HepG2 (cell line): ENCODE data around the gene MYO5A. TPM values are rescaled to one million over a fixed set of nuclear protein-coding genes. Genes with fewer than 3 reads are reported as not detected.
A peak's percentile ranks its signal among the peaks of the same experiment; 100 is the strongest.

Source experiments
- GATAD2A ChIP-seq: IDR thresholded peaks from 2 replicates; pipeline ENCODE4 v1.6.1; 2016
- HINFP ChIP-seq: sonication (generic); formaldehyde crosslinking; IDR thresholded peaks from 2 replicates; pipeline ENCODE4 v1.4.0; 2020; ENCODE audit warnings: low read depth, mild to moderate bottlenecking, missing genetic modification reagents
- IKZF4 ChIP-seq: sonication (generic); formaldehyde crosslinking; IDR thresholded peaks from 2 replicates; pipeline ENCODE4 v1.5.1; 2020; ENCODE audit warnings: borderline replicate concordance, mild to moderate bottlenecking, low read depth, missing genetic modification reagents; ENCODE audit errors: not compliant biosample characterization
- SAP130 ChIP-seq: IDR thresholded peaks from 2 replicates; pipeline ENCODE4 v1.6.1; 2016; ENCODE audit warnings: low read depth
- SRSF1 ChIP-seq: fragments of 200-400 bp; formaldehyde crosslinking; optimal IDR thresholded peaks from 2 replicates; pipeline ENCODE3; 2017; ENCODE audit warnings: mild to moderate bottlenecking, low read depth, low read length, moderate library complexity
- TCF7L2 ChIP-seq: IDR thresholded peaks from 2 replicates; pipeline ENCODE4 v1.6.1; 2011; ENCODE audit warnings: mild to moderate bottlenecking, low read depth, low read length, moderate library complexity
- XRCC5 ChIP-seq: fragments of 200-400 bp; formaldehyde crosslinking; optimal IDR thresholded peaks from 2 replicates; pipeline ENCODE3; 2017; ENCODE audit warnings: mild to moderate bottlenecking, low read length
- ZKSCAN5 ChIP-seq: sonication (generic); formaldehyde crosslinking; IDR thresholded peaks from 2 replicates; pipeline ENCODE4 v1.5.1; 2020; ENCODE audit warnings: mild to moderate bottlenecking, missing genetic modification reagents
- ZNF282 ChIP-seq: fragments of 450-650 bp; IDR thresholded peaks from 2 replicates; pipeline ENCODE4 v1.6.1; 2018; ENCODE audit not compliant: partially characterized antibody
- ZNF646 ChIP-seq: sonication (generic); formaldehyde crosslinking; IDR thresholded peaks from 2 replicates; pipeline ENCODE4 v1.9.0; 2021; ENCODE audit warnings: mild to moderate bottlenecking, missing genetic modification reagents
- polyA plus RNA-seq, 8 experiments: library from polyadenylated mRNA; depleted of rRNA in 3 of 8; stranded (reverse) in 7 of 8; unstranded in 1 of 8; fragments of >200 nt; fragmentation: Illumina TruSeq in 4 of 8; extraction: Trizol in 4 of 8; gene quantifications; 2 replicates each; pipeline versions ENCODE4 v1.2.1 to v1.2.3, GENCODE V29; 2011 to 2016; ENCODE audit warnings: low read depth in 4 of 8, missing spikeins in 1 of 8, mixed read lengths in 1 of 8; ENCODE audit not compliant: insufficient read depth in 1 of 8
- total RNA-seq, 5 experiments: library from RNA; depleted of rRNA; stranded (reverse); fragments of >200 nt; fragmentation: Illumina TruSeq; extraction: Trizol; gene quantifications; 2 replicates each; pipeline ENCODE4 v1.2.3, GENCODE V29; 2016; ENCODE audit warnings: low read depth in 1 of 5
- TF ChIP-seq, protein P1 (sequence below): sonication (generic); formaldehyde crosslinking; IDR thresholded peaks from 2 replicates; pipeline ENCODE4 v1.5.0; 2020; ENCODE audit warnings: mild to moderate bottlenecking, missing genetic modification reagents
- TF ChIP-seq, protein P2 (sequence below): sonication (generic); formaldehyde crosslinking; IDR thresholded peaks from 2 replicates; pipeline ENCODE4 v1.4.0; 2020; ENCODE audit warnings: mild to moderate bottlenecking, missing genetic modification reagents
- TF ChIP-seq, protein P3 (sequence below): sonication (generic); formaldehyde crosslinking; IDR thresholded peaks from 2 replicates; pipeline ENCODE4 v1.8.0; 2022; ENCODE audit warnings: missing genetic modification reagents, mild to moderate bottlenecking, borderline replicate concordance
- TF ChIP-seq, protein P4 (sequence below): sonication (generic); formaldehyde crosslinking; IDR thresholded peaks from 2 replicates; pipeline ENCODE4 v1.4.0; 2020; ENCODE audit warnings: low read depth, mild to moderate bottlenecking, missing genetic modification reagents

Gene MYO5A
- total and polyA plus RNA-seq, 2 of the 13 experiments (the other 11 are each of a cell fraction or from before 2014, with no cell fraction given) = 2.8 to 4.8 TPM

DNA sequence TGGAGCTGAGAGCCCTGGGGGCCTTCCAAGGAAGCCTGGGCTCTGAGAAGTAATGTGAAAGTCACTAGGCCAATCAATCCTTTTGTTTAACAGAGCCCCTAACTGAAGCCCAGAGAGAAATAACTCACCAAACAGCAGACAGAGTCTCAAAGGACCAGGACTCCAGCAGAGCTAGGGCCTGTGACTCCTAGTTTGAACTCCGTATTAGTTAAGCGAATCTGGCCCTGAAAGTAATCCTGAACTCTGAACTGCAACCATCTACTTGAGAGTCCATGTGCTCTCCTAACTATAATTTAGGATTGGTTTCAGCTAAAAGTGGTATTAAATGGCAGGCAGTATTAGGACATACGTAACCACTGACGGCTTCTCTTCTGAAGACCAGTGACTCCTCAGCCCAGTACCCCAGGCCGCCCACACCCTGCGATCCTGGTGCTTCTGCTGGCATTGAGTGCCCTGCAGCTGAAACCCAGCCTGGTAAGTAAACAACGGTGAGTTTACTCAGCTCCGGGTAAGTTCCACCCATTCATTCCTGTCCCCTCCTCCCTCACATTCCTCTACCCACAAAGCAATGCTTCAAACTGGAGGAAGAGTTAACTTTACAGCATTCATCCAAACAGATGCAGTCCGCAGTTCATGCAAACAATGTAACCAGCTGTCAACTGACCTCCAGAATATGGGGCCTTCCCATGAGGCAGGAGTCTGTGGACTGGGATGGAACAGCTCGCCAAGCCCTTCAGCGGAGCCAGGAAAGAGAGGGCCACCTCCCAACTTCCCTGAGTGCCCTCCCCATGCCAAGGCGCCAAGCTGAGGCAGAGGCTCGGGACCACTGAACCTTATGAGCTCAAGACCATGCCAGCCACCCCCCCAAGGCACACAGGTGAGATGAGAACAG is 240.4 kb downstream of the MYO5A start (continued):
- TF ChIP-seq HINFP (CRISPR knock-in tag) (0 out of 2 replicates have a peak, but pooled peaks have one; percentile 57), IKZF4 (CRISPR knock-in tag) (no peak), SAP130 (peak; percentile 99), GATAD2A (CRISPR knock-in tag) (peak; percentile 96), ZNF646 (CRISPR knock-in tag) (no peak), ZNF282 (no peak), ZKSCAN5 (no peak), TCF7L2 (no peak), XRCC5 (peak; percentile 88), SRSF1 (no peak)
- TF ChIP-seq, protein P1, sequence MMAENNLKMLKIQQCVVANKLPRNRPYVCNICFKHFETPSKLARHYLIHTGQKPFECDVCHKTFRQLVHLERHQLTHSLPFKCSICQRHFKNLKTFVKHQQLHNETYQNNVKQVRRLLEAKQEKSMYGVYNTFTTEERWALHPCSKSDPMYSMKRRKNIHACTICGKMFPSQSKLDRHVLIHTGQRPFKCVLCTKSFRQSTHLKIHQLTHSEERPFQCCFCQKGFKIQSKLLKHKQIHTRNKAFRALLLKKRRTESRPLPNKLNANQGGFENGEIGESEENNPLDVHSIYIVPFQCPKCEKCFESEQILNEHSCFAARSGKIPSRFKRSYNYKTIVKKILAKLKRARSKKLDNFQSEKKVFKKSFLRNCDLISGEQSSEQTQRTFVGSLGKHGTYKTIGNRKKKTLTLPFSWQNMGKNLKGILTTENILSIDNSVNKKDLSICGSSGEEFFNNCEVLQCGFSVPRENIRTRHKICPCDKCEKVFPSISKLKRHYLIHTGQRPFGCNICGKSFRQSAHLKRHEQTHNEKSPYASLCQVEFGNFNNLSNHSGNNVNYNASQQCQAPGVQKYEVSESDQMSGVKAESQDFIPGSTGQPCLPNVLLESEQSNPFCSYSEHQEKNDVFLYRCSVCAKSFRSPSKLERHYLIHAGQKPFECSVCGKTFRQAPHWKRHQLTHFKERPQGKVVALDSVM (CRISPR knock-in tag) = peak; percentile 80
- TF ChIP-seq, protein P2, sequence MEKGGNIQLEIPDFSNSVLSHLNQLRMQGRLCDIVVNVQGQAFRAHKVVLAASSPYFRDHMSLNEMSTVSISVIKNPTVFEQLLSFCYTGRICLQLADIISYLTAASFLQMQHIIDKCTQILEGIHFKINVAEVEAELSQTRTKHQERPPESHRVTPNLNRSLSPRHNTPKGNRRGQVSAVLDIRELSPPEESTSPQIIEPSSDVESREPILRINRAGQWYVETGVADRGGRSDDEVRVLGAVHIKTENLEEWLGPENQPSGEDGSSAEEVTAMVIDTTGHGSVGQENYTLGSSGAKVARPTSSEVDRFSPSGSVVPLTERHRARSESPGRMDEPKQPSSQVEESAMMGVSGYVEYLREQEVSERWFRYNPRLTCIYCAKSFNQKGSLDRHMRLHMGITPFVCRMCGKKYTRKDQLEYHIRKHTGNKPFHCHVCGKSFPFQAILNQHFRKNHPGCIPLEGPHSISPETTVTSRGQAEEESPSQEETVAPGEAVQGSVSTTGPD = peak; percentile 59; the same call in 1 of the 2 replicates
- TF ChIP-seq, protein P3, sequence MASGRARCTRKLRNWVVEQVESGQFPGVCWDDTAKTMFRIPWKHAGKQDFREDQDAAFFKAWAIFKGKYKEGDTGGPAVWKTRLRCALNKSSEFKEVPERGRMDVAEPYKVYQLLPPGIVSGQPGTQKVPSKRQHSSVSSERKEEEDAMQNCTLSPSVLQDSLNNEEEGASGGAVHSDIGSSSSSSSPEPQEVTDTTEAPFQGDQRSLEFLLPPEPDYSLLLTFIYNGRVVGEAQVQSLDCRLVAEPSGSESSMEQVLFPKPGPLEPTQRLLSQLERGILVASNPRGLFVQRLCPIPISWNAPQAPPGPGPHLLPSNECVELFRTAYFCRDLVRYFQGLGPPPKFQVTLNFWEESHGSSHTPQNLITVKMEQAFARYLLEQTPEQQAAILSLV (CRISPR knock-in tag) = 0 out of 2 replicates have a peak, but pooled peaks have one; percentile 29
- TF ChIP-seq, protein P4, sequence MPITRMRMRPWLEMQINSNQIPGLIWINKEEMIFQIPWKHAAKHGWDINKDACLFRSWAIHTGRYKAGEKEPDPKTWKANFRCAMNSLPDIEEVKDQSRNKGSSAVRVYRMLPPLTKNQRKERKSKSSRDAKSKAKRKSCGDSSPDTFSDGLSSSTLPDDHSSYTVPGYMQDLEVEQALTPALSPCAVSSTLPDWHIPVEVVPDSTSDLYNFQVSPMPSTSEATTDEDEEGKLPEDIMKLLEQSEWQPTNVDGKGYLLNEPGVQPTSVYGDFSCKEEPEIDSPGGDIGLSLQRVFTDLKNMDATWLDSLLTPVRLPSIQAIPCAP (CRISPR knock-in tag) = no peak
